ENCODE measurements around the gene ZNF638.

ZNF638 gene

DNA sequence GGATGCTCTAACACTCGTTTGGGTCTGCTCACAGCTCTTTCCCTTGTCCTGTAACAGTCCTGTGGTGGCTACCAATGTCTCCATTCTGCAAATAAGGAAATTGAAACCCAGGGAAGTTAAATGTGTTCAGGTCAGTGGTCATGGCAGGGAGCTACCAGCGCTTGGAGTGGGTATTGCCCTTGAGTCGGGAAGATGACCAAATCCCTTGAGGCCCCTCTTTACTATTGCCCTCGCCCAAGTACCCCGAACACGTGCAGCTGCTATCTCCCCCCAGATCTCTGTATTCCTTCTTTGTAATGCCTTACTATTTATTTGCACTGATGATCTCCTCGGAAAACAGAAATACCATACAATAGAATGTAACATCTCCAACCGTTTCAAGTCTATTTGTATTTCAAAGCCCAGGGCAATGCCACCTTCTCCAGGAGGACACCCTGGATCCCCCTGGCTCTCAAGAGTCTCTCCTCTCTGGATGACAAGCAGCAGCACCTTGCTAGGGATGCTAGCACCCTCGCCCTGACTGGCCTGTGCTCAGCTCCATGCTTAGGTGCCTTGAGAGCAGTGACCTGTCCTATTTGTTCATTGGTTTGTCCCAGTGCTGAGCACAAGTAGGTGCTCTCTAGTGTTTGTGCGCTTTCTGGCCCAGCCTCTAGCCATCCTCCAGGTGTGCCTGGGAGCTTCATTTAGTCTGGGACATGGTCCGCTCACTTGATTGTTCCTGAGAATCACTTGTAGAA lies 136.9 kb downstream of the ZNF638 start:
- DNase-seq (ENCODE audit: low read depth in 2 of 2) = no peak

DNA sequence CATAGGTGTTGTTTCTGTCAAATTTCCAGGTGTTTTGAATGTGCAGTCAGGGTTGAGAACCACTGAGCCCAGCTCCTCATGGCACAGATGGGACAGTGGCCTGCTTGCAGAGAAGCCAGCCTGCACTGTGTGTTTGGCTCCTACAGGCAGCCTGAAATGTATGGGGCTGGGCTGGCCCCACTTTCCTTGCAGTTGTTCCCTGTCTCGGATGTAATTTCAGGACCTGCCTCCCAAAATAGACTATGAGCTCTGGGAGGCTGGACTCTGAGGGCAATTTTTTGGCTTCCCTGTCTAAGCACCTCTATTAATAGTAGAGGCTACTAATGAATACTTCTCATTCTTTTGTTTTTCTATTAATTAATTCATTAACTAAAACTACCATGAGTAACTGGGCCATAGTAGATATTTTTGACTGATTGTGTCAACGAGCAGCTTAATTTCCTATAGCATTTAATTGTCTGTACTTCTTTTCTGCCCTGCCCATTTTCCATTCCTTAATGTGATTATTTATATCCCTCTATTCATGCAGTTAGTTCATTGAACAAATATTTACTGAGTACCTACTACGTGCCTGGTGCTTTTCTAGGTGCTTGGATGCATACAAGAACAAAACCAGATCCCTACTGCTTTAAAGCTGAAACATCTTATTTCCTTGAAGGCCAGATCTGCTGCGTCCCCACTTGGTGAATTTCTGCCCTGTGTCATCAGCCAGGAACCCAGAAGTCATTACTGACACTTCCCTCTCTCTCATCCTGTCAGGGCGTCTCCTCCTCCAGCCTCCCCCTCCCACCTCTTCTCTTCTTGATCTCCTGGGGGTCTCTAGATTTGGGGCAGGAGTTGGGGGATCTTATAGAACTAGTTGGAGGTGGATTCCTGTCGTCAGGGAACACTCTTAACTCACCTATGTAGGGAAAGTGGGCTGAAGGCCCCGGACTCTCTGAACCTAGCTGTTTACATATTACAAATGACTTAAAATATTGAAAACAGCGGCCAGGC lies 138.1 kb downstream of the ZNF638 start:
- no peak for DNase-seq (ENCODE audit: low read depth in 2 of 2)

DNA sequence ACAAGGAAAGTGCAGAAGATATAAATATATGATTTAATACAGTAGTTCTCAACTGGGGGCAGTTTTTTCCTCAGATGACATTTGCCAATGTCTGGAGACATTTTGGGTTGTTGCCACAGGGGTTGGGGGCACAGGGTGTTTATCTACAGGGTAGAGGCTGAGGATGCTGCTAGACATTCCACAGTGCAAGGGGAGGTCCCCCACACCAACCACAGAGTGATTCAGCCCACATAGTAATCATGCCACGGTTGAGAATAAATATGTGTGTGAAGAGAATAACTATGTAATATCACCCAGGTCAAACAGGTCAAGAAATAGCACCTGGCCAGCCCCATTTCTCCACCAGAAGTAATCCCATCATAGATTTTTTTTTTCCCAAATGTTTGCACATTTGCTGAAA lies 139.7 kb downstream of the ZNF638 start:
- no peak for DNase-seq (ENCODE audit: low read depth in 2 of 2)

DNA sequence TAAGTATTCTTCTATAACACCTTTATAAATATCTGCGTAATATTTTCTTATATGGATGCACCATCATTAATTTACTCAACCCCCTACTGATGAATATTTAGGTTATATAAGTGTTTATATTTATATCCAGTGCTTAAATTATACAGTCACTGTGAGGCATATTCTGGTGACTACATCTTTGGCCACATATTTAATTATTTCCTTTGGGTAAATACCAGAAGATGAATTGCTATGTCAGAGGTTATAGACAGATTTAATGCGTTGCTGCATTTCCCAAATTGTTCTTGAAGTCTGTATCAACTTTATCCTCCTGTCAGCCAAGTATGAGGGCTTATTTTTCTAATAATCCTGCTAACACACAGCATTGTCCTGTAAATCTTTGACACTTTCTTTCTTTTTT lies 140.4 kb downstream of the ZNF638 start:
- no peak for DNase-seq (ENCODE audit: low read depth in 2 of 2)

DNA sequence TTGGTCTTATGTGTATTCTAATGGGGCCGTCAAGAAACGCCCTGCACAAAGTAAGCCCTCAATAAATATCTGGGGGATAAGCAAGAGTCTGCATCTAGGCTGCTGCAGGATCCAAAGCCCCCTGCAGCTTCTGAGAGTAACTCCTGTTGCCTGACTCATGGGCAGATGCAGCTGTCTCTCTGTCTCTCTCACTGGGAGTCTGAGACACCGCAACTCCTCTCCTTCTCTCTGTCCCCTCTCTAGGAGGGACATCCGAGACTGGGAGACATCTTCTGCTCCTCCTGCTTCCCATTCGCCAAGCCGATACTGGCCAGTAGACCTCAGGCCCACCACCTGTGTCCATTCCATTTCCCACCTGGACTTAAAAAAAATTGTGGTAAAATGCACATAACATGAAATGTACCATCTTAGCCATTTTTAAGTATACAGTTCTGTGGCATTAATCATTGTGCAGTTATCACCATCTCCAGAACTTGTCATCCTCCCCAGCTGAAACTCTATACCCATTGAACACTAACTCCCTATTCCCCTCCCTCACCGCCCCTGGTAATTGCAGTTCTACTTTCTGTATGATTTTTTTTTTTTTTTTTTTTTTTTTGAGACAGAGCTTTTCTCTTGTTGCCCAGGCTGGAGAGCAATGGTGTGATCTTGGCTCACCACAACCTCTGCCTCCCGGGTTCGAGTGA lies 141.9 kb downstream of the ZNF638 start:
- no peak for DNase-seq (ENCODE audit: low read depth in 2 of 2)

DNA sequence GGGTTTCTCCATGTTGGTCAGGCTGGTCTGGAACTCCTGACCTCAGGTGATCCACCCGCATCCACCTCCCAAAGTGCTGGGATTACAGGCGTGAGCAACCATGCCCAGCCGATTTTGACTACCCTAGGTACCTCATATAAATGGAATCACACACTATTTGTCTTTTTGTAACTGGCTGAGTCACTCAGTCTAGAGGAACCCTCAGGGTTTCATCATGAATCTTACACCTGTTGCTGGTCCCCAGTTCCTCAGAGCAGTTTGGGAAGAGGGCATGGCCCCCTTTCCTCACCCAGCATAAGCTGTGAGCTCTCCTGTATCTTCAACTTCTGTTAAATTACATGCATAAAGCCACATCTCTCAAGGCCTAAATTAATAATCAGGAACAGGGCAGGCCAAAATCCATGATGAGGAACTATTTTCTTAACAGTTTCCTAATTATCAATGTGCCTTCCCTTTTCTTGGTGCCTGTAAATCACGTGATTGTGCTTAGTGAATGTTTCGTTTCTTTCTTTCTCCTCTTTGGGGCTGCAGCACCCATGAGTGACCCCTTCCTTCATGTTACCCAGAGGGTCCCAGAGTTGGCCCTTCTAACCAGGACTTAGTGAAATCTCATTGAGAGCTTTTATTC lies 142.6 kb downstream of the ZNF638 start:
- DNase-seq (ENCODE audit: low read depth in 2 of 2) = no peak

DNA sequence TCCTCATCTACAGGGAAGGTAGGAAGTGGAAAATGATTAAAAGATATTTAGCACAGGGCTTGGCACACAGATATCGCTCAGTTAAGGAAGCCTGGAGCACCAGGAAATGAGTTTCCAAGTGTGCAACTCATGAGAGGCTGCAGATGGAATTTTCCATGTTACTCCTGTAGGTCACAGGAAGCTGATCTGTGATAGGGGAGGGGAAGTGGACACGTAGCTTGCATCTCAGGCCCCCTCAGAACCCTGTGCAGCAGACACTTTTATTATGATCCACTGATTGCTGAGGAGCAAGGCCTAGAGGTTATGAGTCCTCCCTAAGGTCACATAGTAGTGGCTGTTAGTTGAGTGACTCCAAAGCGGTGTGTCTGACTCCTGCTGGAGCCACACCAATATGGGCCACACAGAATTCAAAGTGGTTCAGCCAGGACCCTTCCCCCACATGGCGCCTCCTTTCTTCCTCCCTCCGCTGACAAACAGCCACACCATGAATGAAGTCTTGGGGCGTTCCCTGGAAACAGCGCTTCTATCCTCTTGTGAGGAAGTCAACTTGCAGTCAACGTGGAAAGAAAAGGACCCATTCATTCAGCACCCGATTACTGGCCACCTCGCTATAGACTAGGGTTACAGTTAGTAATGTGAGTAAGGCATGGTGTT lies 143.3 kb downstream of the ZNF638 start:
- DNase-seq (ENCODE audit: low read depth in 2 of 2) = no peak

DNA sequence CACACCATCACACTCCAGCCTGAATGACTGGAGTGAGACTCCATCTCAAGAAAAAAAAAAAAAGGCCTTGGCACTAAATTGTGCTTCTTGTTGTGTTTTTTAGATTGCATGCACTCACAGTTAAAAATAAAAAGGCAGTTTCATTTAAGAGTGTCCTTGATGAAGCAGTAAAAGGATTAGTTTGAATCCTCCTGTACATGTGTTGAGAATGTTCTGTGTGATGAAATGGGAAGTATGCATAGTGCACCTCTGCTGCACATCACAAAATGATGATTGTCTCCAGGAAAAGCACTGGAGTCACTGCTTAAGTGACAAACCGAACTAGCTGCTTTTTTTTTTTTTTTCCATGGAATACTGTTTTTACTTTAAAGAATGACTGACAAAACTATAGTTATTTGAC lies 144.9 kb downstream of the ZNF638 start:
- DNase-seq (ENCODE audit: low read depth in 2 of 2) = no peak

DNA sequence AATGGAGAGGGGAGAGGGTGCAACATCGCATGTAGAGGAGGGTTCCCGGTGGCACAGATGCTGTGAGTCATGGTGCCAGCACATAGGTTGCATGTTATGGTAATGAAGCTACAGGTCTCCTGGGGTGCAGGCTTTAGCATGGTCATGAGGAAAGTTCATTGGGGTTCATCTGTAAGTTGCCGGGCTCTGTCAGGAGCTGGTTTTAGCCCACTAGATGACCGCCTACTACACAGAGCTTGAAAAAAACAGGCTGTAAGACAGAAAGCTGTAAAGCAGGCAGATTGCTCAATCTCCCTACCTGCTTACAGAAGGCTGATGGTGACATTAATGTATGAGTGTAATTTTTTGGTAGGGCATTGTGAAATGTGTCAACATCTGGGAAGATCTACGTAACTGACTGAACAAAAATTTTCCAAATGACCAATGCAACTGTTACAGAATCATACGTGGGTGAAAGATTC lies 145.7 kb downstream of the ZNF638 start:
- DNase-seq (ENCODE audit: low read depth in 2 of 2) = no peak

DNA sequence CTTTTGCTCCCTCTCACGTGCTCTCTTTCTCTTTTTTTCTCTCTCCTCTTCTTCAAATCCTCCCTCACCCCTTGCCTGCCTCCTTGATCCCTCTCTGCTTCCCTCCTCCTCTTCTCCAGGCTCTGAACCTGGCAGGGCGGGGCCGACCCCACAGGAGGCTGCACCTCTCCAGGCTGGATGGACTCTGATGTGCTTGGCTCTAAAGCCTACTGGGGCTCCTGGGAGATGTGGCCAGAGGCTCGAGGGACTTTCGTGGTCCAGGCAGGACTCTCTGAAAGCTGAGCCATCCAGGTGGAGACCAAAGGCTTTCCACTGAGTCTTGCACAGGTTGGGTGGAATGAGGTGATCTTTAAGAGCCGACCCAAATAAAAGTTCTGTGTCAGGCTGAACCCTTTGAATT lies 147.2 kb downstream of the ZNF638 start:
- no peak for DNase-seq (ENCODE audit: low read depth in 2 of 2)

DNA sequence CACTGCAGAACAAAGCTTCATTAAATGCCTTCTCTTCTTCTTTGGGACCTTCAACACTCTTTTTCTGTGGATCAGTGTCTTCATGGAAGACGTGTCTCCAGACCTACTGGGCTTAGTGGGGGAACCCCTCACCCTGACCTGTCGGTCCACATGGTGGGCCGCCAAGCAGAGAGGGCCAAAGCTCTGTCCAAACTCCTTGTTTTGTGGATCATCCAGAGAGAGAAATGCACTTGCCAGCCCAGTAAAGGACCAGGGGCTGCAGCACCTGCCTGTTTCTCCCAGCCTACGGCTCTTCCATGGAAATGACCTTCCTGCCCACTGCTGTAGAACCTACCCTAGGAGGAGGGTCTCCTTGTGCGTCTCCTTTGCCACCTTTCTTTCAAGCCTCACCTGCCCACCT lies 147.7 kb downstream of the ZNF638 start:
- no peak for DNase-seq (ENCODE audit: low read depth in 2 of 2)

DNA sequence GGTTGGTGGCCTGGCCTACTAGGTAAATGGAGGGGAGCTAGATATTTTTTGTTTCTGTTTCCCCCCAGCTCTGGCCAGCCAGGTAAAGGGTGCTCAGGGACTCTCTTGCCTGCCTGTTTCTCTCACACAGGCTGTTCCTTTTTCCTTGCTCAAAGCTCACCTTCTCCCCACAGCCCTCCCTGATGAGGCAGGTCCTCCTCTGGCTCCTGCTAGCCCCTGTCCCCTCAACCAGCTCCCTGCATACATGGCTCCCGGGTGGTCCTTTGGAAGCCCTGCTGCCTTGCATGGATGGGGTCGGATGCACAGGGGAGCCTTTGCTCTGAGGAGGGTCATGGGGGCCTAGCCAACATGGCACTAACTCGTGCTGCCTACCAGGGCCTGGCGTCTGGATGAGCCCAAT lies 149.5 kb downstream of the ZNF638 start:
- no peak for DNase-seq (ENCODE audit: low read depth in 2 of 2)

DNA sequence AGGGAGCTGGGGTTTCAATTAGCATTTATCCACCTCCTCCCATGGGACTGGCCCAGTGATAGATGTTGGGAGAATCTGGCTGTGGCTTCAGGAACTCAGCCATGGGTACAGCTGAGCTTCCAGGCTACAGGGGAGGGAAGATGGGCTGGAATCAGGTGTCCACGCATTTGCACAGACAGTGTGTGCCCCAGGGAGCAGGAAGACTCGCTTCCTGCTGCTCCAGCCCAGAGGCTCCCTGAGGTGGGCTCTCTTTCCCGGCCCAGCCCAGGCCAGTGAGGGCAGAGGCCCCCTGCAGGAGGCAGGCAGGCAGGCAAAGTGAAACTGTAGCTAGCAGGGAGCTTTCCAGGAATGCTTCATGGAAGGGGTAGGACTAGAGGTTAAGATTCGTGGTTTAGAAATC lies 150.5 kb downstream of the ZNF638 start:
- no peak for DNase-seq (ENCODE audit: low read depth in 2 of 2)

DNA sequence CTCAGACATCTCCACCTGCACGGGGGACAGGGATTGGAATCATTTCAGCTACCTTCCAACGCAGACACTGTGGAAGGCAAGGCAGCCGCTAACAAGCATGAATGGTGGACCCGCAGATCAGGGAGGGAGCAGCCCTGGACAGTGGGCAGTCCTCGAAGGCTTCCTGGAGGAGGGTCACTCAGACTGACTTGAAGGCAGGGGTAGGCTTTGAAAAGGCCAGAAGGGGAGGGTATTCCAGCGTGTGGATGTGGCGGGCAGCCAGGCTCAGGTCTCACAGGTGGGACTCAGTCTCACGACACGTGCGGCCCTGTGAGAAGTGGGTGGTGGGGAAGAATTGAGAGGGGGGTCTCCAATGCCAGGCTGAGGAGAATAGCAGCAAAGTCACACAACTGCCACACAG lies 151.7 kb downstream of the ZNF638 start:
- DNase-seq (ENCODE audit: low read depth in 2 of 2) = no peak

DNA sequence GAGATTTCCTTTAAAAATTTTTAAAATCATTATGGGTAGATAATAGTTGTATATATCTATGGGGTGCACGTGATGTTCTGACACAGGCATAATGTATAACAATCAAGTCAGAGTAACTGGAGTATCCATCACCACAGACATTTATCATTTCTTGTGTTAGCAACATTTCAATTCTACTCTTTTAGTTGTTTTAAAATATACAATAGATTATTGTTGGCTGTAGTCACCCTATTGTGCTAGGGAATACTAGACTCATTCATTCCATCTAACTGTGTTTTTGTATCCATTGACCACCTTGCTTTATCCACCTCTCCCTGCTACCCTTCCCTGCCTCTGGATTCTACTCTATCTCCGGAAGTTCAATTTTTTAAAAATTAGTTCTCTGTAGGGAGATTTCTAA lies 152.8 kb downstream of the ZNF638 start:
- DNase-seq (ENCODE audit: low read depth in 2 of 2) = no peak

Measured in stimulated activated CD4-positive, alpha-beta T cell treated with anti-CD3 and anti-CD28 coated beads, Interleukin-4, amount 100 ng/mL, for 48 hours (primary cell).